ENCODE data around the gene CARD9. TPM values are rescaled to one million over a fixed set of nuclear protein-coding genes. Genes with fewer than 3 reads are reported as not detected.
"Not testable (repeated sequence)": the region's sequence is repeated elsewhere in the genome, so short reads cannot be mapped to it uniquely, and the experiment has no call there.

CARD9 gene, protein sequence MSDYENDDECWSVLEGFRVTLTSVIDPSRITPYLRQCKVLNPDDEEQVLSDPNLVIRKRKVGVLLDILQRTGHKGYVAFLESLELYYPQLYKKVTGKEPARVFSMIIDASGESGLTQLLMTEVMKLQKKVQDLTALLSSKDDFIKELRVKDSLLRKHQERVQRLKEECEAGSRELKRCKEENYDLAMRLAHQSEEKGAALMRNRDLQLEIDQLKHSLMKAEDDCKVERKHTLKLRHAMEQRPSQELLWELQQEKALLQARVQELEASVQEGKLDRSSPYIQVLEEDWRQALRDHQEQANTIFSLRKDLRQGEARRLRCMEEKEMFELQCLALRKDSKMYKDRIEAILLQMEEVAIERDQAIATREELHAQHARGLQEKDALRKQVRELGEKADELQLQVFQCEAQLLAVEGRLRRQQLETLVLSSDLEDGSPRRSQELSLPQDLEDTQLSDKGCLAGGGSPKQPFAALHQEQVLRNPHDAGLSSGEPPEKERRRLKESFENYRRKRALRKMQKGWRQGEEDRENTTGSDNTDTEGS
- total RNA-seq (2014; rRNA removed): 0.19 and 0.86 TPM in 2 replicates
- 0.61 TPM for polyA plus RNA-seq (2012)

DNA sequence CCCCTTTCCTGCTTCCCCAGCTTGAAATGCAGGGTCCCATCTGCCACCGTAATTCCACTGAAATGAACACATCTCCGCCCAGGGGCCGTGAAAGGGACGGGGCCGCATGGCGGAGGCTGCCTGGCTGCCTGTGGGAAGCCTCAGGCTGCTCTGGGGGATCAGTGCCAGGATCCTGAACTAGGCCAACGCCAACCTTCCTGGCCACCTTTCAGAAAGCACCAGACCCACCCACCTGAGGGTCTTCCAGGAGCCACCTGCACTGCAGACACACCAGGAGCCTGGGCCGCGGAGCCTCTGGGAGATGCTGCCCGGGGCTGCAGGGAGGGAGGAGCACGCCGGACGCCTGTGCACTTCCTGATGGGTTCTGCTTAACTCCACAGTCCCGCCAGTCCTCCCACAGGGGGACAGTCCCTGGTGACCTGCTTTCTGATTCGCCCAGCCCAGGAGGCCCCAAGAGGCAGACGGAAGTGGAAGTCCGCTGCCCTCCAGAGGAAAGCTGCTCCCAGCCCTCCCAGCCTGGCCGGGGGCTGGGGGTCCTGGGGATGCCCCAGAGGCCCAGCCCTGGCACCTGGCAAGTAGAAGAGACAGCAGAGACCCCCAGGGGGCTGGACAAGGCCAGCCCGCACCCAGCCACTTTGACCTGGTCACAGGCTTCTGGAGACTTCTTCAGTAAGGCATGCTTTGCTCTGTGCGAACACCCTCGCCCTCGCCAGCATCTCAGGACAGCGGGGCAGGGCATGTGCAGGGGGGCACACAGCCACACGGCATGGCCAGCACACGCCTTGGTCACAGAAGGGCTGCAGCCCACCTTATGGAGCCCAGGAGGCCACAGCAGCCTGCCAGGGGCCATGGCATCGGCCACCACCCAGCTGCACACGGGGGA is at the start of gene CARD9:
CARD9 (minus strand) TSS at position 370 of the 883 bp plus-strand sequence. CDS start 1,591 bp downstream, outside the sequence.
- DNase-seq (ENCODE audit: low read depth): no peak

- no peak for DNase-seq (ENCODE audit: low read depth)
Measured at GRCh38 chr9:136422876-136423275, 49.4 kb upstream of the CARD9 start.

- DNase-seq (ENCODE audit: low read depth): no peak
Measured at GRCh38 chr9:136421791-136422190, 48.3 kb upstream of the CARD9 start.

DNA sequence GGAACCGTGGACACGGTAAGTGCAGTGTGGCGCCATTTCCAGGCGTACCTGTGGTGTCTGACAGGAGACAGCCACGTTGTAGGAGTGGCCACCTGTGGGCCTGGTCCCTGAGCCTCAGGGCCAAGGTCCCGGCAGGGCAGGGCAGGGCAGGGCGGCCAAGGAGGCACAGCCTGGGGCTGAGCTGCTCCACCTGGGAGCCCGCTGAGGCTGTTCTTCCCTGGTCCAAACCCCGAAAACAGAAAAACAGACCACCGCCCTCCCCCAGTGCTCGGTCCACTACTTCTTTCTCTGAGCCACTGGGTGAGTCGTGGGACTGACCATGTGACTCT is 45.6 kb upstream of the CARD9 start:
- no peak for DNase-seq (ENCODE audit: low read depth)

GRCh38 chr9:136418182-136419091 is 45.0 kb upstream of the CARD9 start:
- no peak for DNase-seq (ENCODE audit: low read depth)

DNA sequence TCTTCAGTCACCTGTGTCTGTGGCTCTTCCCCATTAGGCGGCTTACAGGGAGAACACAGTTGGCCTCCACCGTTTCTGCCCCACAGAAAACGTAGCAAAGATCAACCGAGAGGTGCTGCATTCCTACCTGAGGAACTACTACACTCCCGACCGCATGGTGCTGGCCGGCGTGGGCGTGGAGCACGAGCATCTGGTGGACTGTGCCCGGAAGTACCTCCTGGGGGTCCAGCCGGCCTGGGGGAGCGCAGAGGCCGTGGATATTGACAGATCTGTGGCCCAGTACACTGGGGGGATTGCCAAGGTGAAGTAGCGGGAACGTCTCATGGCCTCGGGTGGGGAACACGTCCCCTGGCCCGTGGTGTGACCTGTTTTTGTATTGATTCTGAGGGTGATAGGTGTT is 43.4 kb upstream of the CARD9 start:
- DNase-seq (ENCODE audit: low read depth): no peak

DNA sequence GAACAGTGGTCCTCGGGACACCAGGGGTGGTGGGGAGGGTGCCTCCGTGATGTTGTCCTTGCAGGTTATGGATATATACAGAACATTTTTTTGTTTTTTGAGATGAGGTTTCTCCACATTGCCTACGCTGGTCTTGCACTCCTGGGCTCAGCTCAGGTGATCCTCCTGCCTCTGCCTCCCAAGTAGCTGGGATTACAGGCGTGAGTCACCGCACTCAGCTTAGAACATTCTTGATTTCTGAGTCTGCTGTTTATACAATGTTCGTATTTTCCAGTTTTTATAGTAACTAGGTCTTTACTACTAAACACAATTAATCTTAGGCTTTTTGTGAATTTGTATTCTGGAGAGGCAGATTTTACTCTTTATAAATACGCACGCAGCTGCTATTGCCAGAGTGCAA is 43.0 kb upstream of the CARD9 start:
- DNase-seq (ENCODE audit: low read depth): no peak

DNA sequence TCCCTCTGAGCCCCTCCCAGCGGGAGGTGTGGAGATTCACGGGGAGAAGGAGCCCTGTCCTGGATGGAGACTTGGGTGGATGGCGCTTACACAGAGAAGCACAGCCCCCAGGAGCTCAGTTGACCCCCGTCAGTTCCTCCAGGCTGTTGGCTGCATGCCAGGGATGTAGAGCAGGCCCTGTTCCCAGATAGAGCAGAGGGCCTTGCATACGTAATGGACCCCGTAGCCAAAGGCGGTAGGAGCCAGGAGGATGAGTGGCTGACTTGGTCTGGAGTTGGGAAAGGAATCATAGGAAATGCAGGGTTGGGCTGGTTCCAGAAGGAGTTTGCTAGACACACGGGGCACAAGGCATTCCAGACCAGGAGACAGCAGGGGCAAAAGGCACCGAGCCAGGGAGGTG is 39.5 kb upstream of the CARD9 start:
- no peak for DNase-seq (ENCODE audit: low read depth)

GRCh38 chr9:136411378-136411777 is 37.9 kb upstream of the CARD9 start:
- no peak for DNase-seq (ENCODE audit: low read depth)

DNA sequence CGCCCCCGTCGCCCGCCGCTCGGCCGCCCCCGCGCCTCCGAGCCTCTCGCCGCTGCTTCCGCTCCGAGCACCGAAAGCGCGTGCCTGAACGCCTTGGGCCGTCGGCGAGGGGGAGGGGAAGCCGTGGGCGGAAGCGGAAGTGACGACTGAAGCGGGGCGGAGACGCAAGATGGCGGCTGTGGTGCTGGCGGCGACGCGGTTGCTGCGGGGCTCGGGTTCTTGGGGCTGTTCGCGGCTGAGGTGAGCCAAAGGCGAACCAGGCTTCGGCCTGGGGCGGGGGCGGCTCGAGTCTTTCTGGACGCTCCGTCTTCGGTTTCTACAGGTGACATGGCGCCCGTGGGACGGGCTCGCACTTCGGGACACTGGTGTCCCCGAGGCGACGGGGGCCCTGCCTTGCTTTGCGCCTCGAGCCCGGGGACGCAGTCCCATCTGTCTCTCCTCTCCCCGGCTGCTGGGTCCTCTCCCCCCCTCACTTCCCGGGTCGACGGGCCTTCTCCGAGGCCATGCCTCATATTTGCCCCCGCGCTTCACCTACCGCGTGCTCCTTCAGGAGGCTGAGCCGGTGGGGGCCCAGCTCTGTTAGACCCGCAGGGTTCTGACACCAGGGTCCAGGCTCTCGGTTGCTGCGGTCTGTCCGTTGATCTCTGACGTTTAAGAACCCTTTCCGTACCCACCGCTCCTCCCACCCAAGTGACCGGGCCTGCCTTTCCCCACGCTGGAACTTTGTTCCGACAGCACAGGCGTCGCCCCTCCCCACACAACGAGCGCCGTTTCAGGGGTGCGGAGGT is 37.2 kb upstream of the CARD9 start, which contains the start of the genes ENTR1 and PMPCA:
ENTR1 (minus strand) TSS at position 115 of the 788 bp plus-strand sequence. CDS start 217 bp downstream, outside the sequence.
PMPCA (plus strand) TSS at position 159 of the 788 bp plus-strand sequence; CDS start at position 170, 11 bp downstream.
- DNase-seq (ENCODE audit: low read depth): peak; percentile 79

DNA sequence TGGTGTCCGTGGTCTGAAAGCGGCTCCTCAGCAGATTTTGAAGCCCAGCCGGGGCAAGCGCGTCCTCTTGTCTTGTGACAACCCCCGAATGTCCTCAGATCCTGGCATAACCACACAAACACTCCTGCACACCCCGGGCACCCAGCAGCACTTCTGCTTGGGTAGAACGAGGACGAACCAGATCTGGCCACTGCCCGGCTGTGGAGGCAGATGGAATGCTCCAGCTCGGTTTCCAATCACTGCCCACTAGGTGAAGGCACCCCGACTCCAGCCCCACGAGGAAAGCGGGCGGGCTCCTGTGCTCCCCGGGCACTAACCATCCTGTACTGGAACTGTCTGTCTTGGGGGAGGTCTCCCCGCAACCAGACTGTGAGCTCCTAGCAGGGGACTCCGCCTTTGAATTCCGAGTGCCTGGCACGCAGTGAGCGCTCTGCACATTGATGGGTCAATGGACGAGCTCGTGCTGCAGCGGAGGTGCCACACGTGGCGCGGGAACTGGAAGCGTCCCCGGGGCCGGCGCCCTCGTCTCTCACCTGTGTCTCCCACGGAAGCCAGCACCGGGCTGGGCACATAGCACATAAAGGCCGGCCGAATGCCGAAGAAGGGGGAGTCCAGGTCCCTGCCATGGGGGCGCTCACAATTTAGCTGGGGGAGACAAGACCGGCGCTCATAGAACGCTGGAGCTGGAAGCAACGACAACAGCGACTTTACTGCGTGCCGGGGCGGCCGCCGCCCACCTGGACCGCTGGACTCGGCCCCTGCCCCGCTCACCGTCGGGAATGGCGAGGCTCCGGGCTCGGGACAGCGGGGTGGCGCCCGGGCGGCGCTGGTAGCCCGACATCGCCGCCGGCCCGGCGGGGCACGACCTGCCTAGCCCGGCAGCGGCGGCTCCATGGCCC is 36.3 kb upstream of the CARD9 start:
- DNase-seq (ENCODE audit: low read depth): peak; percentile 34

DNA sequence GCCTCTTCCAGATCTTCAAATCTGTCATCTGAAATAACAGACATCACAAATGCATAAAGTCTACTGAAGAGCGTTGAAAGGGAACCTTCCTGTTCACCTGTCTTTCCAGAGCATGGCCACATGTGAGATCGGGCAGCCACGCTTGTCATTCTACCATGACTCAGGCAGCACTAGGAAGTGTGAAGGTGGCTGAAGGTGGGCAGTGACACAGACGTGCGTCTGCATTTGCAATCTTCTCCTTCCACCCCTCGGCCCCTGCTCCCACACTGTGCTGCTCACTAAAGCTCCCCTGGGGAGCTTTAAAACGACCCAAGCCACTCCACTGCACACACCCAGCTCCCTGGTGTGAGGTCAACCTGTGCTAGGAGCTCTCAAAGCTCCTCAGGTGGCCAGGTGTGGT is 34.4 kb upstream of the CARD9 start:
- no peak for DNase-seq (ENCODE audit: low read depth)

DNA sequence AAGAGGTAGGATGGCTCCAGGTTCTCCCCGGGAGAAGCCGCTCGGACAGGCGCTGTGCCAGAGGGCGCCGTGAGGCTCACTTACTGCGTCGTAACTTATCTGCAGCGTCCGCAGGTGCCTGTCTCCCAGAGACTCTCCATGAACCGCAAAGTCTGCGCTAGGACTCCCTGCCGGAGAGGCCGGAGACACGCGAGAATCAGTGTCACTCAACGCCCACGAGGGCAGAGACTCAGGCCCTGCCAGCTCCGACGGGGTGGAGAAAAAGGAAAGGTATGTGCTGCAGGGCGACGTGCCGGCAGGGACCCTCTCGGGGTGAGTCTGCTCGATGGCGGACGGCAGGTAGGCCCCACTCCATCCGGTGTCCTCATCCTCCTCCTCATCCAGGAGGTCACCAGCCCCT is 33.6 kb upstream of the CARD9 start:
- DNase-seq (ENCODE audit: low read depth): not testable (repeated sequence)

DNA sequence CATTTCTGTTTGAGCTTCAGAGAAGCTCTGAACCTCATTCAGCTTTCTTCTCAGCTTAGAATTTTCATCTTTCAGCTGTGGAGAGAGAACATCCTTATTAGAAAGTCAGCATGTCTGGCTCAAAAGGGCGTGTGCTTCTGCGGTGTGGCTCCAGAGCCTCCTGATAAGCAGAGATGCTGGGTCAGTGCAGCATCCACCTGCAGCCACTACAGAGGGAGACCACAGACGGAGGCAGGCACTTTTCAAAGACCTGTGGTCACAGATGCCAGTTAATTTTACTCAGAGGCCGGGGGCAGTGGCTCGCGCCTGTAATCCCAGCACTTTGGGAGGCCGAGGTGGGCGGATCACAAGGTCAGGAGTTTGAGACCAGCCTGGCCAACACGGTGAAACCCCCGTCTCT is 32.4 kb upstream of the CARD9 start:
- DNase-seq (ENCODE audit: low read depth): not testable (repeated sequence)

DNA sequence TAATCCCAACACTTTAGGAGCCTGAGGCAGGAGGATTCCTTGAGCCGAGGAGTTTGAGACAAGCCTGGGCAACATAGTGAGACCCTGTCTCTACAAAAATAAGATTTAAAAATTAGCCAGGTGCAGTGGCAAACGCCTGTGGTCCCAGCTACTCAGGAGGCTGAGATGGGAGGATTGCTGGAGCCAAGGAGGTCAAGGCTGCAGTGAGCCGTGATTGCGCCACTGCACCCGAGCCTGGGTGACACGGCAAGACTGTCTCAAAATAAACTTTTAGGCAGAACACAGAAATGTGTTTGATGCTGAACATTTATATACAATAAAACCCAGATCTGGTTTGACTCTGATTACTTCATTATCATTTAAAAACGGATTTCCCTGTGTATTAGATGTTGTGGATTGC is 32.0 kb upstream of the CARD9 start:
- no peak for DNase-seq (ENCODE audit: low read depth)

- no peak for DNase-seq (ENCODE audit: low read depth)
Measured at GRCh38 chr9:136404801-136405136, 31.3 kb upstream of the CARD9 start.

GRCh38 chr9:136403915-136404800 is 30.7 kb upstream of the CARD9 start:
- no peak for DNase-seq (ENCODE audit: low read depth)

- DNase-seq (ENCODE audit: low read depth): no peak
Measured at GRCh38 chr9:136403538-136403914, 30.1 kb upstream of the CARD9 start.
